Esophagus squamous epithelium (tissue), 4 donors: ENCODE data around the gene SEMA5A.

Experiments used
- POLR2A ChIP-seq, 4 donors: fragments of 450-650 bp; IDR thresholded peaks; one replicate each; pipeline ENCODE4 v1.6.1; 2017; ENCODE audit warnings: antibody characterized with exemption in 4 of 4, mild to moderate bottlenecking in 4 of 4, moderate library complexity in 3 of 4
- TF ChIP-seq, protein P1 (sequence below), 6 experiments: fragments of 450-650 bp in 4 of 6; fragments of 200-600 bp in 2 of 6; sonication (generic) in 2 of 6; IDR thresholded peaks; one replicate each; pipeline ENCODE4 v1.5.1; 2016 to 2019; ENCODE audit warnings: antibody characterized with exemption in 6 of 6, mild to moderate bottlenecking in 4 of 6, moderate library complexity in 4 of 6

DNA sequence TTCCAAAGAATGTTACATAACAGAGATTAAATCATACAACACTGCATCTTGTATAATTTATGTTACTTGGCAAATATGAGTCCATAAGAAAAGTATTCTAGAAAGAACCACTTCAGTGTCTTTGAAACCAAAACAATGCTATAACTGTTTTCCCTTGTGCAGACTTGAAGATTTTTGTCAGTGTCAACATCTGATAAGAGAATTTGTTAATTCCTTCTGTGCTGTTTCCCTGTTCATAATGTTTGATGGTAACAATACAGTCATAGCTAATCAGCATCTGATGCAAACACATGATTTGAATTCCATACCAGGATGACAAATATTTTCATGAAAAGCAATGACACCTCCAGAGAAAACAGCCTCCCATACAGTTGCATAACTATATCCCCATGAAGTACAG lies 306.8 kb downstream of the SEMA5A start:
- TF ChIP-seq, protein P1, sequence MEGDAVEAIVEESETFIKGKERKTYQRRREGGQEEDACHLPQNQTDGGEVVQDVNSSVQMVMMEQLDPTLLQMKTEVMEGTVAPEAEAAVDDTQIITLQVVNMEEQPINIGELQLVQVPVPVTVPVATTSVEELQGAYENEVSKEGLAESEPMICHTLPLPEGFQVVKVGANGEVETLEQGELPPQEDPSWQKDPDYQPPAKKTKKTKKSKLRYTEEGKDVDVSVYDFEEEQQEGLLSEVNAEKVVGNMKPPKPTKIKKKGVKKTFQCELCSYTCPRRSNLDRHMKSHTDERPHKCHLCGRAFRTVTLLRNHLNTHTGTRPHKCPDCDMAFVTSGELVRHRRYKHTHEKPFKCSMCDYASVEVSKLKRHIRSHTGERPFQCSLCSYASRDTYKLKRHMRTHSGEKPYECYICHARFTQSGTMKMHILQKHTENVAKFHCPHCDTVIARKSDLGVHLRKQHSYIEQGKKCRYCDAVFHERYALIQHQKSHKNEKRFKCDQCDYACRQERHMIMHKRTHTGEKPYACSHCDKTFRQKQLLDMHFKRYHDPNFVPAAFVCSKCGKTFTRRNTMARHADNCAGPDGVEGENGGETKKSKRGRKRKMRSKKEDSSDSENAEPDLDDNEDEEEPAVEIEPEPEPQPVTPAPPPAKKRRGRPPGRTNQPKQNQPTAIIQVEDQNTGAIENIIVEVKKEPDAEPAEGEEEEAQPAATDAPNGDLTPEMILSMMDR (IDR thresholded peaks at IDR 0.05): no peak
- no peak for TF ChIP-seq POLR2A (IDR thresholded peaks at IDR 0.05)
